RPMI7951 (cell line): ENCODE data around the gene CDC16. TPM values are rescaled to one million over a fixed set of nuclear protein-coding genes. Genes with fewer than 3 reads are reported as not detected.

Experiments
- DNase-seq: peaks from one replicate; pipeline ENCODE4 v3.0.0-alpha.2; 2012; ENCODE audit warnings: low read depth
- total RNA-seq: library from RNA; depleted of rRNA; stranded (reverse); fragments of >200 nt; shearing (Covaris generic); gene quantifications from 2 replicates; pipeline ENCODE4 v1.2.3, GENCODE V29; 2014; rRNA removed

CDC16 gene
- total RNA-seq, 1 experiment from 2014 or later = 27.4 TPM

- no peak for DNase-seq
Measured at GRCh38 chr13:114303700-114304327, 69.1 kb downstream of the CDC16 start.

- no peak for DNase-seq
Measured at GRCh38 chr13:114304346-114305034, 69.8 kb downstream of the CDC16 start.

GRCh38 chr13:114309086-114309485, 74.4 kb downstream of the CDC16 start:
- DNase-seq = no peak

GRCh38 chr13:114309806-114310410, 75.2 kb downstream of the CDC16 start:
- DNase-seq = no peak

- DNase-seq = no peak
Measured at GRCh38 chr13:114310956-114311355, 76.3 kb downstream of the CDC16 start.

- no peak for DNase-seq
Measured at GRCh38 chr13:114311387-114311786, 76.7 kb downstream of the CDC16 start.

- DNase-seq = no peak
Measured at GRCh38 chr13:114311908-114312307, 77.2 kb downstream of the CDC16 start.

GRCh38 chr13:114313061-114313860, 78.6 kb downstream of the CDC16 start:
- no peak for DNase-seq

GRCh38 chr13:114314074-114314912, 79.6 kb downstream of the CDC16 start, which contains the start of gene CHAMP1:
TSS of gene CHAMP1 (plus strand) at chr13:114314503. CDS start at chr13:114323843, 9,340 bp downstream.
- DNase-seq = peak; percentile 94

GRCh38 chr13:114315074-114315785, 80.5 kb downstream of the CDC16 start:
- peak; percentile 39 for DNase-seq

- no peak for DNase-seq
Measured at GRCh38 chr13:114318624-114319023, 83.9 kb downstream of the CDC16 start.

GRCh38 chr13:114319441-114319913, 84.8 kb downstream of the CDC16 start:
- peak; percentile 72 for DNase-seq

GRCh38 chr13:114320065-114320464, 85.4 kb downstream of the CDC16 start:
- DNase-seq = no peak

- DNase-seq = no peak
Measured at GRCh38 chr13:114321256-114321655, 86.6 kb downstream of the CDC16 start.

Other genes starting within 250 kb of the CDC16 start
- 22.8 and 24.4 TPM in 2 replicates for gene RASA3, start 102.3 kb upstream of the CDC16 start, total RNA-seq
- not detected in 2 replicates for gene CFAP97D2, start 55.6 kb upstream of the CDC16 start, total RNA-seq
- 15.9 and 18.7 TPM in 2 replicates for gene UPF3A, start 46.7 kb downstream of the CDC16 start, total RNA-seq
- gene CHAMP1, start 79.6 kb downstream of the CDC16 start, total RNA-seq = 8.6 and 16.2 TPM in 2 replicates